ENCODE results near the gene TMEM92. TPM values are rescaled to one million over a fixed set of nuclear protein-coding genes. Genes with fewer than 3 reads are reported as not detected.

Gene TMEM92
- total RNA-seq, 4 donors from 2014 or later, result 1.3 TPM; not detected in 3

DNA sequence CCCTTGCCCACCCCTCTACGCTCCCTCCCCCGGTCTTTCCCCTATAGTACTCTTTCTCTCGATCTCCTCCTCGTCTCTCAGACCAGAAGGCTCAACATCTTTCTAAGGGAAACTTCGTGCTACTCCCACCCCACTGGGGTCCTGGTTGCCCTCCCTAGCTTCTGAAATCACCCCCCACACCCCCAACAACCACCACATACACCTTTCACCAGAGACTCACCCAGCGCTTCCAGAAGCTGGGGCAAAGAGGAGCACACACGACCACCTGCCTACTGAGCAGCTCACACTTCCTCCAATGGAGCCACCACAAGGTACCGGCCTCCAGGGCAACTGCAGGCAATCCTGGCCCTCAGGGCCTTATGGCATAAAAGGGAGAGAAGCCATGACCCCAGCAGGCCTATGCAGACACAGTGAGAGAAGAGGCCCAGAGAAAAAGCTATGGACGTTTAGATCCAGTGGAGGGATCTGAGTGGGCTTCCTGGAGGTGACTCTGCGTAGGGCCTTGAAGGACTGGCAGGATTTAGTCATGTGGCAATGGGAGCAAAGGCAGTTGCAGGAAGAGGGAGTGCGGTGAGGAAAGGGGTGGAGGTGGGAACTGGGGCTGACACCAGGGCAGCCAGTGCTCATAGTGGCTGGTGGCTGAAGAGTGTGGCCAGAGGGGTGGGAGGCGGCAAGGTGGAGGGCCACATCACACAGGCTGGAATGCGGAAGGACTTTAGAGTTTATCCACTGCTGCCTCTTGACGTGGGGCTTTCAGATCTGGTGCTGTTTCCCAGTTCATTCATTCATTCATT is 12.1 kb upstream of the TMEM92 start:
- Histone ChIP-seq H3K27me3 (no peaks in the 10 kb centered on the region), H3K9me3 (no peaks in the 10 kb centered on the region), H3K4me3 (no peak overlapping the region), H3K36me3 (no peaks in the 10 kb centered on the region), H3K4me1 (peaks cover 52% of the 10 kb centered on the region), H3K27ac (no peak overlapping the region)
- peak; percentile 30 to 75 for DNase-seq (ENCODE audit: low spot score in 2 of 2)
- 84% methylated on average over 14 of the region's 14 CpGs for WGBS
- TF ChIP-seq, protein P1, sequence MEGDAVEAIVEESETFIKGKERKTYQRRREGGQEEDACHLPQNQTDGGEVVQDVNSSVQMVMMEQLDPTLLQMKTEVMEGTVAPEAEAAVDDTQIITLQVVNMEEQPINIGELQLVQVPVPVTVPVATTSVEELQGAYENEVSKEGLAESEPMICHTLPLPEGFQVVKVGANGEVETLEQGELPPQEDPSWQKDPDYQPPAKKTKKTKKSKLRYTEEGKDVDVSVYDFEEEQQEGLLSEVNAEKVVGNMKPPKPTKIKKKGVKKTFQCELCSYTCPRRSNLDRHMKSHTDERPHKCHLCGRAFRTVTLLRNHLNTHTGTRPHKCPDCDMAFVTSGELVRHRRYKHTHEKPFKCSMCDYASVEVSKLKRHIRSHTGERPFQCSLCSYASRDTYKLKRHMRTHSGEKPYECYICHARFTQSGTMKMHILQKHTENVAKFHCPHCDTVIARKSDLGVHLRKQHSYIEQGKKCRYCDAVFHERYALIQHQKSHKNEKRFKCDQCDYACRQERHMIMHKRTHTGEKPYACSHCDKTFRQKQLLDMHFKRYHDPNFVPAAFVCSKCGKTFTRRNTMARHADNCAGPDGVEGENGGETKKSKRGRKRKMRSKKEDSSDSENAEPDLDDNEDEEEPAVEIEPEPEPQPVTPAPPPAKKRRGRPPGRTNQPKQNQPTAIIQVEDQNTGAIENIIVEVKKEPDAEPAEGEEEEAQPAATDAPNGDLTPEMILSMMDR (IDR thresholded peaks at IDR 0.05), result no peak
- no peak for TF ChIP-seq POLR2A (IDR thresholded peaks at IDR 0.05)

DNA sequence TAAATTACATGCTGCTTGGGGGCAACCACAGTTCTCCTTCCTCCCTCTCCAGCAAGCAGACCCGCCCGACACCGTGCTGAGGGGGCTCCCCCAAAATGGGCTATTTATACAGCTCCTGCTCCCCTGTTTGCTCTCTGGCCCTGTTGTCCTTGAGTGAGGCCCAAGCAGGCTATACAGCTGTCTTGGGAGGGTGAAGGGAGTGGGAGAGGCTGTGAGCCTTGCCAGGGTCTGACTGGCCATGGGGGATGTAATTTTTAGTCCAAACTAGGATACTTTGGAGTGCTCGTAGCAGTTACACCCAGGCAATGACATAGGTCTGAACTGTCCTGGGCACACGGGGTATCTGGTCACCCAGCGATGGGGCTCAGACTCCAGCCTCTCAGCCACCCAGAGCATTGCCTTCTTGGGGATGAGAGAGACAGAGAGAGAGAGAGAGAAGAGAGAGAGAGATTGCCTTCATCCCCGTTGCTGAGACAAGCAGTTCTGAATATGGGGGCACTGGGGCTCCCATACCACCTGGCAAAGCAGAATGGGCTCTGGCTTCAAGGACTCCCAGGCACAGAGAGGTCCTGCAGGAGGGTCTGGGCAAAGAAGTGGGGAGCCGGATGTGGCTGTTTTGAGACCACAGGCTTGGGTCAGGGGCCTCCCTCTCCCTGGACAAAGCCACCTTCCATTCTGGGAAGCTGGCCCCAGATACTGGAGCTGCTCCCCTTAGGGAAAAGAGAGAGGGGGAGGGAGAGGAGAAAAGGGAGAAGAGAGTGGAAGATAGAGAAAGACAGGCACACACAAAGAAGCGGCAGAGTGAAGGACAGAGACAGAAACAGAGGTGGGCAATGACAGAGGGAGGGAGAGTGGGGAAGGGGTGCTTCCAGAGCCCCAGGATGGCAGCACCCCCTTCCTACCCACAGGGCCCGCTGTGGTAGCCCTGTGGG is 10.7 kb upstream of the TMEM92 start:
- Histone ChIP-seq H3K4me1 (peaks cover 51% of the 10 kb centered on the region), H3K9me3 (no peaks in the 10 kb centered on the region), H3K27me3 (no peaks in the 10 kb centered on the region), H3K36me3 (no peaks in the 10 kb centered on the region), H3K4me3 (no peak overlapping the region), H3K27ac (peak overlapping the region; percentile 32)
- WGBS, result 79% methylated on average over 10 of the region's 10 CpGs
- no peak for TF ChIP-seq EP300 (IDR thresholded peaks at IDR 0.05)
- no peak for DNase-seq (ENCODE audit: low spot score in 2 of 2)

DNA sequence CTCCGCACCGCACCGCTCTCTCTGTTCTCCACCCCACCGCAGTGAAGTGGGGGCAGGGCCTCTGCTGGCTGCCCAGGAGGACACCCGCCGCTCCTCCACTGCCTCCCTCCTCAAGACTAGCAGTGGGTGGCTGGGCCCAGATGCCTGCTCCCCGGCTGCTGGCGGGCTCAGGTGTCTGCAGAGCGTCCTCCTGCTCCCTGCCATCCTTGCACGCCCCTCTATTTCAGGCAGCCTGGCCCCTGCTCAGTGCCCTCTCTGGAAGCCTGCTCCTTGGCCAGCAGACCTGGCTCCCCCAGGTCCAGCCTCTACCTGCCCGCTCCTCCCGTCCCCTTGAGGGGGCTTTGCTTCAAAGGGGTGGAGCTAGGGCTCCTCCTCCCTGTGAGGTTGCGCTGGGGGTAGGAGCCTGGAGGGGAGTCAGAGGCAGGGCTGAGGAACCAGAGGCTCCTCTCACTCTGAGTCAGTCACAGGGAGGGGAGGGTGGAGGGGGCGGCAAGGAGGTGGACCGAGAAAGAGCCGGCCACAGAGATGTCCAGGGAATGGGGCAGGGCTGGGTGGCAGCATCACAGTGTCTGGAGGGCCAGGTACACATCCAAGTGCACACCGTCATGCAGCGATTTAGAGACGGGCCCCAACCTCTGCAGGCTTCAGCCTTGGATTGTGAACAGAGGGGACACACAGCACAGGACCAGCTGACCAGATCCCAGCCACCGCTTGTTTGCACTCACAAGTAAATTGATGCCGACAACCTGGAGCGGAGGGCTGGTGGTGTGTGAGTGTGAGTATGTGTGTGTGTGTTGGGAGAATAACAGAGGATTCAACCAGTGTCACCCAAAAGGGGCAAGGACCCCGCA is 9.8 kb upstream of the TMEM92 start:
- 63% methylated on average over 23 of the region's 23 CpGs for WGBS
- Histone ChIP-seq H3K27ac (peak overlapping the region; percentile 55), H3K9me3 (no peaks in the 10 kb centered on the region), H3K4me3 (no peak overlapping the region), H3K27me3 (no peaks in the 10 kb centered on the region), H3K36me3 (no peaks in the 10 kb centered on the region), H3K4me1 (peaks cover 46% of the 10 kb centered on the region)
- no peak for TF ChIP-seq POLR2A (IDR thresholded peaks at IDR 0.05)
- no peak for TF ChIP-seq POLR2AphosphoS5 (IDR thresholded peaks at IDR 0.05)
- TF ChIP-seq EP300 (IDR thresholded peaks at IDR 0.05), result no peak
- TF ChIP-seq, protein P1 (IDR thresholded peaks at IDR 0.05), result no peak
- peak; percentile 66 to 78 for DNase-seq (ENCODE audit: low spot score in 2 of 2)

DNA sequence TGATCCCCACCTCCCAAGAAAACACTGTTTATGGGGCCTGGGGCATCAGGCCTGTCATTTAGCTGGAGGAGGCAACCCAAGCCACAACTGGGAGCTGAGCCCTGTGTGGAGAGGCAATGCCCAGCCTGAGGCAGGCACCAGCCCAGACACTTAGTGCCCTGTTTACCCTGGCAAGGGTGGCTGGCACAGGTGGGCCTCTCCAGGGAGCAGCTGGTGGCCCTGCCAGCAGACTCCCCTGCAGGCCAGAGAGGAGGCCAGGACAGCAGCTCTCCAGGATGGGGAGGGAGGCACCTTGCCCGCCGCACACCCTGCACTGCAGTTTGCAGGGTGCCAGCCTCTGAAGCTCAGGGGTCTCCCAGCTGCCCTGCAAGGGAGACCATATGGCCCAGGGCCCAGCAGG is 9.1 kb upstream of the TMEM92 start:
- TF ChIP-seq, protein P1 (IDR thresholded peaks at IDR 0.05), result no peak
- TF ChIP-seq POLR2AphosphoS5 (IDR thresholded peaks at IDR 0.05) (no peak), POLR2A (IDR thresholded peaks at IDR 0.05) (no peak), EP300 (IDR thresholded peaks at IDR 0.05) (no peak)
- Histone ChIP-seq H3K27me3 (no peaks in the 10 kb centered on the region), H3K4me1 (peaks cover 41% of the 10 kb centered on the region), H3K36me3 (no peaks in the 10 kb centered on the region), H3K27ac (no peak overlapping the region), H3K4me3 (no peak overlapping the region), H3K9me3 (no peaks in the 10 kb centered on the region)
- WGBS, result no CpG with 5 or more reads among the region's 2 CpGs
- peak; percentile 61 to 71 for DNase-seq (ENCODE audit: low spot score in 2 of 2)

DNA sequence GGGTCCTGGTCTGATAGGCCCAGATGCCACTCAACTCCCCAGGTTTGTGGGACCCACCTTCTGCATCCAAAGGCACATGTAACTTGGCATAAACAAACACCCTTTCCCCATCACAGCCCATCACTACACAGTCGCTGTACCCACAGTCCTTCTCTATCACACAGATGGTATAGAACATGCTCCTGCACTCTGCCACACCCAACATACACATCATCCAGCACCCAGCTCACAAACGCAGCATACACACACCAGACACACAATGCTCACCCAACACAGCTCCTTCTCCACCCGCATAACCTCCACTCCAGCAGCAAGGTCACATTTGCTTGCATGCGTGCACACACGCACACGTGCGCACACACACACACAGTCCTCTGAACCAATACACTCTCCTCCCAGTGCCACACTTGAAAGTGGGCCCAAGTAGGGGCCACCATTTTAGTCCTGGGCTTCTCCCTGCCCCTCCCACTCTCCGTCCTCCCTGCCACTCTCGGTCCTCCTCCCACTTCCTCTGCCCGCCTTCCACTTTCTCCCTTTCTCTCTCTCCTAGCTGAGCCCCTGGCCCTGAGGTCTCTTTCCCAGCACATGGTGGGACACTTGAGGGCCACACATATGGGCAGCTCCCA is 8.5 kb upstream of the TMEM92 start:
- peak in 1 of 2 donors; percentile 51 for DNase-seq (ENCODE audit: low spot score in 2 of 2)
- H3K36me3 ChIP-seq, result no peaks in the 10 kb centered on the region
- no peaks in the 10 kb centered on the region for H3K9me3 ChIP-seq
- H3K4me3 ChIP-seq, result no peak overlapping the region
- WGBS, result 54% methylated on average over 10 of the region's 10 CpGs
- H3K4me1 ChIP-seq, result peaks cover 46% of the 10 kb centered on the region
- H3K27ac ChIP-seq, result peak overlapping the region; percentile 33
- H3K27me3 ChIP-seq, result no peaks in the 10 kb centered on the region
- TF ChIP-seq EP300 (IDR thresholded peaks at IDR 0.05) (no peak), POLR2A (IDR thresholded peaks at IDR 0.05) (no peak), POLR2AphosphoS5 (IDR thresholded peaks at IDR 0.05) (no peak)
- TF ChIP-seq, protein P1 (IDR thresholded peaks at IDR 0.05), result no peak
